HepG2 (cell line): ENCODE data around the gene NT5DC2. TPM values are rescaled to one million over a fixed set of nuclear protein-coding genes. Genes with fewer than 3 reads are reported as not detected.

Source experiments
- ATAC-seq: fragments of 200-7000 bp; cut with Tn5 transposase; 3 replicates; pipeline ENCODE4 v1.9.1; 2020; ENCODE audit warnings: mild to moderate bottlenecking, moderate library complexity
- BruUV-seq: library from RNA; stranded (reverse); fragments of 400-500 nt; replicated peaks from 2 replicates; lab custom pipeline; 2021; lab: Mats Ljungman, UMichigan
- CTCF ChIA-PET: fragments of 300-600 bp; formaldehyde crosslinking; extraction: SDS; loops from one replicate; lab custom pipeline; 2021; ENCODE audit warnings: low total read pairs, inconsistent platforms, low intra/inter-chr PET ratio; lab: Yijun Ruan, JAX
- POLR2A ChIA-PET: fragments of 350-600 bp; sonication (Branson Sonifier 250); formaldehyde crosslinking; loops from one replicate; lab custom pipeline; 2020; ENCODE audit warnings: antibody characterized with exemption, inconsistent platforms; lab: Yijun Ruan, JAX
- DNase-seq: peaks from one replicate; pipeline ENCODE4 v3.0.0-alpha.2; 2015; ENCODE audit warnings: low spot score
- FAIRE-seq: peaks from 3 replicates; lab custom pipeline; 2011; peaks lifted over from hg19 to GRCh38; lab: Jason Lieb, UNC
- H2AFZ ChIP-seq: one replicate; pipeline ENCODE4 v1.6.1; 2011; ENCODE audit warnings: low read length, inconsistent platforms
- H3K27ac ChIP-seq: fragments of 300-600 bp; 3 replicates; pipeline ENCODE4 v1.8.0; 2011; ENCODE audit warnings: mixed run types, mild to moderate bottlenecking, mixed read lengths, low read length, inconsistent platforms; ENCODE audit not compliant: insufficient read depth; ENCODE audit errors: extremely low read length
- H3K27me3 ChIP-seq, 2 experiments: fragments of 200-600 bp in 1 of 2; 2 replicates in 1 of 2; 3 replicates in 1 of 2; pipeline versions ENCODE4 v1.6.0 to v1.8.0; 2011; ENCODE audit warnings: low read length in 2 of 2, mild to moderate bottlenecking in 2 of 2, moderate library complexity in 2 of 2, inconsistent platforms in 1 of 2; ENCODE audit not compliant: insufficient read depth in 2 of 2, control insufficient read depth in 1 of 2
- H3K36me3 ChIP-seq, 2 experiments: fragments of 200-600 bp in 1 of 2; replicated peaks in 1 of 2; 2 replicates in 1 of 2; 3 replicates in 1 of 2; pipeline versions ENCODE4 v1.5.1 to v1.8.0; 2011; ENCODE audit warnings: low read length in 2 of 2, inconsistent platforms in 1 of 2; ENCODE audit not compliant: insufficient read depth in 2 of 2, control insufficient read depth in 1 of 2
- H3K4me1 ChIP-seq: 2 replicates; pipeline ENCODE4 v1.5.1; 2012; ENCODE audit warnings: low read length, inconsistent platforms; ENCODE audit not compliant: insufficient read depth
- H3K4me2 ChIP-seq: 2 replicates; pipeline ENCODE4 v1.6.0; 2011; ENCODE audit warnings: low read depth, low read length, inconsistent platforms
- H3K4me3 ChIP-seq, 3 experiments: fragments of 200-600 bp in 1 of 3; sonication (generic), shearing (Covaris generic) in 1 of 3; replicated peaks in 1 of 3; 2 replicates each; pipeline ENCODE4 v1.5.1; 2011 to 2016; ENCODE audit warnings: low read length in 3 of 3, inconsistent platforms in 2 of 3, low read depth in 2 of 3, mild to moderate bottlenecking in 2 of 3, control low read depth in 1 of 3, mixed read lengths in 1 of 3; ENCODE audit not compliant: insufficient read depth in 1 of 3
- H3K79me2 ChIP-seq: one replicate; pipeline ENCODE4 v1.6.1; 2011; ENCODE audit warnings: low read length, inconsistent platforms; ENCODE audit not compliant: insufficient read depth
- H3K9ac ChIP-seq: 2 replicates; pipeline ENCODE4 v1.6.0; 2011; ENCODE audit warnings: mild to moderate bottlenecking, low read depth, low read length, inconsistent platforms; ENCODE audit not compliant: insufficient read depth
- H3K9me3 ChIP-seq: 2 replicates; pipeline ENCODE4 v1.5.1; 2012; ENCODE audit warnings: mild to moderate bottlenecking, low read length
- H4K20me1 ChIP-seq: 2 replicates; pipeline ENCODE4 v1.6.0; 2011; ENCODE audit warnings: inconsistent platforms, mild to moderate bottlenecking, low read length, moderate library complexity; ENCODE audit not compliant: insufficient read depth
- CC2D1A ChIP-seq: sonication (generic); formaldehyde crosslinking; IDR thresholded peaks from 2 replicates; pipeline ENCODE4 v1.8.1; 2023; ENCODE audit warnings: mild to moderate bottlenecking, missing genetic modification reagents
- FOXO1 ChIP-seq: sonication (generic); formaldehyde crosslinking; IDR thresholded peaks from 2 replicates; pipeline ENCODE4 v1.4.0; 2020; ENCODE audit warnings: missing genetic modification reagents
- KAT7 ChIP-seq: IDR thresholded peaks from 2 replicates; pipeline ENCODE4 v1.6.1; 2018; ENCODE audit warnings: borderline replicate concordance, missing compliant biosample characterization
- NFE2L2 ChIP-seq: fragments of 150-350 bp; IDR thresholded peaks from 2 replicates; pipeline ENCODE4 v1.6.1; 2014; ENCODE audit warnings: low read length
- RFXANK ChIP-seq: IDR thresholded peaks from 2 replicates; pipeline ENCODE4 v1.6.1; 2016
- SETDB1 ChIP-seq: sonication (generic); formaldehyde crosslinking; IDR thresholded peaks from 2 replicates; pipeline ENCODE4 v1.5.1; 2020; ENCODE audit warnings: missing genetic modification reagents, mild to moderate bottlenecking, borderline replicate concordance
- SP5 ChIP-seq: IDR thresholded peaks from 2 replicates; pipeline ENCODE4 v1.6.1; 2016; ENCODE audit warnings: low read depth, borderline replicate concordance
- SSRP1 ChIP-seq: IDR thresholded peaks from 2 replicates; pipeline ENCODE4 v1.6.1; 2016; ENCODE audit warnings: control low read depth
- TCF7 ChIP-seq: sonication (generic); IDR thresholded peaks from 2 replicates; pipeline ENCODE4 v1.6.1; 2016; ENCODE audit warnings: antibody characterized with exemption, low read depth
- ZBTB21 ChIP-seq: sonication (generic); formaldehyde crosslinking; IDR thresholded peaks from 2 replicates; pipeline ENCODE4 v1.4.0; 2020; ENCODE audit warnings: missing genetic modification reagents
- ZFP82 ChIP-seq: sonication (generic); formaldehyde crosslinking; IDR thresholded peaks from 2 replicates; pipeline ENCODE4 v1.5.1; 2020; ENCODE audit warnings: mild to moderate bottlenecking, missing genetic modification reagents, borderline replicate concordance
- ZNF768 ChIP-seq: sonication (generic); formaldehyde crosslinking; IDR thresholded peaks from 2 replicates; pipeline ENCODE4 v1.4.0; 2020; ENCODE audit warnings: missing genetic modification reagents
- WGBS: methylation state at CpG from one replicate; pipeline ENCODE4 v1.1.6; 2017; ENCODE audit warnings: low lambda C conversion rate; 5-methylcytosine and 5-hydroxymethylcytosine counted together
- in situ Hi-C: cut with HindIII; loops from 2 replicates; pipeline ENCODE4 v1.10.0; 2017; ENCODE audit warnings: low pct_unique_long_range_greater_than_20kb; ENCODE audit not compliant: extremely low pct_ligation_motif_present
- intact Hi-C: fragments of 100-400 bp; cut with micrococcal nuclease; formaldehyde crosslinking; loops from one replicate; pipeline ENCODE4 v1.10.0; 2022; ENCODE audit not compliant: unreplicated experiment
- polyA plus RNA-seq, 8 experiments: library from polyadenylated mRNA; depleted of rRNA in 3 of 8; stranded (reverse) in 7 of 8; unstranded in 1 of 8; fragments of >200 nt; fragmentation: Illumina TruSeq in 4 of 8; extraction: Trizol in 4 of 8; gene quantifications; 2 replicates each; pipeline versions ENCODE4 v1.2.1 to v1.2.3, GENCODE V29; 2011 to 2016; ENCODE audit warnings: low read depth in 4 of 8, missing spikeins in 1 of 8, mixed read lengths in 1 of 8; ENCODE audit not compliant: insufficient read depth in 1 of 8
- total RNA-seq, 5 experiments: library from RNA; depleted of rRNA; stranded (reverse); fragments of >200 nt; fragmentation: Illumina TruSeq; extraction: Trizol; gene quantifications; 2 replicates each; pipeline ENCODE4 v1.2.3, GENCODE V29; 2016; ENCODE audit warnings: low read depth in 1 of 5
- TF ChIP-seq, protein P1 (sequence below), 2 experiments: IDR thresholded peaks; 2 replicates each; pipeline ENCODE4 v1.6.1; 2011 to 2012; ENCODE audit warnings: low read length in 2 of 2, borderline replicate concordance in 1 of 2, low read depth in 1 of 2, mild to moderate bottlenecking in 1 of 2, moderate library complexity in 1 of 2
- TF ChIP-seq, protein P2 (sequence below): sonication (generic); formaldehyde crosslinking; IDR thresholded peaks from 2 replicates; pipeline ENCODE4 v1.8.0; 2022; ENCODE audit warnings: mild to moderate bottlenecking, missing genetic modification reagents
- TF ChIP-seq, protein P3 (sequence below): sonication (generic); formaldehyde crosslinking; IDR thresholded peaks from 2 replicates; pipeline ENCODE4 v1.4.0; 2020; ENCODE audit warnings: mild to moderate bottlenecking, missing genetic modification reagents, borderline replicate concordance
- TF ChIP-seq, protein P4 (sequence below): sonication (generic); formaldehyde crosslinking; IDR thresholded peaks from 2 replicates; pipeline ENCODE4 v1.5.0; 2020; ENCODE audit warnings: missing genetic modification reagents

NT5DC2 gene
- total and polyA plus RNA-seq, 2 of the 13 experiments (the other 11 are each of a cell fraction or from before 2014, with no cell fraction given) = 131 to 240 TPM

DNA sequence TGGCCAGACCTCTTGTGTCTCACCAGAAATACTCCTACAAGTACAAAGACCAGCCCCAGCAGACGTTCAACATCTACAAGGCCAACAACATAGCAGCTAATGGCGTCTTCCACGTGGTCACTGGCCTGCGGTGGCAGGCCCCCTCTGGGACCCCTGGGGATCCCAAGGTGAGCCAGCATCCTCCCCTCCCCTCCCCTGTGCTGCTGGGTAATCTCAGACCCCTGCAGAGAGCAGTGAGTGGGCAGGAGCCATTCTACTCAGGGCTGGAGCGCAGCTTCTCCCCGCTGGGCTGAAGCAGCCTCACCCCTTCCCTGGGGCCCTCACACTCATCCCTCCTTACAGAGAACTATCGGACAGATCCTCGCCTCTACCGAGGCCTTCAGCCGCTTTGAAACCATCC is 28.7 kb downstream of the NT5DC2 start:
- no peak overlapping the region for H3K4me2 ChIP-seq
- H3K36me3 ChIP-seq = no peaks in the 10 kb centered on the region
- H3K4me3 ChIP-seq = no peak overlapping the region
- intact Hi-C loops (no loop called here), in situ Hi-C loops (no loop called here)
- H3K9ac ChIP-seq = no peak overlapping the region
- WGBS = 46% methylated on average over 6 of the region's 10 CpGs
- H3K27me3 ChIP-seq = peaks cover 7 to 55% of the 10 kb centered on the region in 2 experiments; a peak in 4 of 5 replicates
- no peak overlapping the region for H3K27ac ChIP-seq
- no peak for ATAC-seq
- no peak for TF ChIP-seq SSRP1
- no peak for TF ChIP-seq SETDB1 (CRISPR knock-in tag)
- TF ChIP-seq NFE2L2 = no peak
- TF ChIP-seq ZFP82 (CRISPR knock-in tag) = no peak
- TF ChIP-seq, protein P1, sequence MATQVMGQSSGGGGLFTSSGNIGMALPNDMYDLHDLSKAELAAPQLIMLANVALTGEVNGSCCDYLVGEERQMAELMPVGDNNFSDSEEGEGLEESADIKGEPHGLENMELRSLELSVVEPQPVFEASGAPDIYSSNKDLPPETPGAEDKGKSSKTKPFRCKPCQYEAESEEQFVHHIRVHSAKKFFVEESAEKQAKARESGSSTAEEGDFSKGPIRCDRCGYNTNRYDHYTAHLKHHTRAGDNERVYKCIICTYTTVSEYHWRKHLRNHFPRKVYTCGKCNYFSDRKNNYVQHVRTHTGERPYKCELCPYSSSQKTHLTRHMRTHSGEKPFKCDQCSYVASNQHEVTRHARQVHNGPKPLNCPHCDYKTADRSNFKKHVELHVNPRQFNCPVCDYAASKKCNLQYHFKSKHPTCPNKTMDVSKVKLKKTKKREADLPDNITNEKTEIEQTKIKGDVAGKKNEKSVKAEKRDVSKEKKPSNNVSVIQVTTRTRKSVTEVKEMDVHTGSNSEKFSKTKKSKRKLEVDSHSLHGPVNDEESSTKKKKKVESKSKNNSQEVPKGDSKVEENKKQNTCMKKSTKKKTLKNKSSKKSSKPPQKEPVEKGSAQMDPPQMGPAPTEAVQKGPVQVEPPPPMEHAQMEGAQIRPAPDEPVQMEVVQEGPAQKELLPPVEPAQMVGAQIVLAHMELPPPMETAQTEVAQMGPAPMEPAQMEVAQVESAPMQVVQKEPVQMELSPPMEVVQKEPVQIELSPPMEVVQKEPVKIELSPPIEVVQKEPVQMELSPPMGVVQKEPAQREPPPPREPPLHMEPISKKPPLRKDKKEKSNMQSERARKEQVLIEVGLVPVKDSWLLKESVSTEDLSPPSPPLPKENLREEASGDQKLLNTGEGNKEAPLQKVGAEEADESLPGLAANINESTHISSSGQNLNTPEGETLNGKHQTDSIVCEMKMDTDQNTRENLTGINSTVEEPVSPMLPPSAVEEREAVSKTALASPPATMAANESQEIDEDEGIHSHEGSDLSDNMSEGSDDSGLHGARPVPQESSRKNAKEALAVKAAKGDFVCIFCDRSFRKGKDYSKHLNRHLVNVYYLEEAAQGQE (IDR thresholded peaks at IDR 0.05; ENCODE audit: borderline replicate concordance in 1 of 2, low read depth in 1 of 2, low read length in 2 of 2) = no peak
- no peak for TF ChIP-seq KAT7 (CRISPR knock-in tag)
- TF ChIP-seq, protein P2, sequence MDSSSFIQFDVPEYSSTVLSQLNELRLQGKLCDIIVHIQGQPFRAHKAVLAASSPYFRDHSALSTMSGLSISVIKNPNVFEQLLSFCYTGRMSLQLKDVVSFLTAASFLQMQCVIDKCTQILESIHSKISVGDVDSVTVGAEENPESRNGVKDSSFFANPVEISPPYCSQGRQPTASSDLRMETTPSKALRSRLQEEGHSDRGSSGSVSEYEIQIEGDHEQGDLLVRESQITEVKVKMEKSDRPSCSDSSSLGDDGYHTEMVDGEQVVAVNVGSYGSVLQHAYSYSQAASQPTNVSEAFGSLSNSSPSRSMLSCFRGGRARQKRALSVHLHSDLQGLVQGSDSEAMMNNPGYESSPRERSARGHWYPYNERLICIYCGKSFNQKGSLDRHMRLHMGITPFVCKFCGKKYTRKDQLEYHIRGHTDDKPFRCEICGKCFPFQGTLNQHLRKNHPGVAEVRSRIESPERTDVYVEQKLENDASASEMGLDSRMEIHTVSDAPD (CRISPR knock-in tag) = no peak
- TF ChIP-seq FOXO1 = no peak
- TF ChIP-seq RFXANK (CRISPR knock-in tag) = no peak
- no peak for TF ChIP-seq ZBTB21 (CRISPR knock-in tag)
- no peak for TF ChIP-seq ZNF768 (CRISPR knock-in tag)
- TF ChIP-seq TCF7 = no peak
- no peak for TF ChIP-seq SP5 (CRISPR knock-in tag)
- TF ChIP-seq CC2D1A (CRISPR knock-in tag) = no peak
- TF ChIP-seq, protein P3, sequence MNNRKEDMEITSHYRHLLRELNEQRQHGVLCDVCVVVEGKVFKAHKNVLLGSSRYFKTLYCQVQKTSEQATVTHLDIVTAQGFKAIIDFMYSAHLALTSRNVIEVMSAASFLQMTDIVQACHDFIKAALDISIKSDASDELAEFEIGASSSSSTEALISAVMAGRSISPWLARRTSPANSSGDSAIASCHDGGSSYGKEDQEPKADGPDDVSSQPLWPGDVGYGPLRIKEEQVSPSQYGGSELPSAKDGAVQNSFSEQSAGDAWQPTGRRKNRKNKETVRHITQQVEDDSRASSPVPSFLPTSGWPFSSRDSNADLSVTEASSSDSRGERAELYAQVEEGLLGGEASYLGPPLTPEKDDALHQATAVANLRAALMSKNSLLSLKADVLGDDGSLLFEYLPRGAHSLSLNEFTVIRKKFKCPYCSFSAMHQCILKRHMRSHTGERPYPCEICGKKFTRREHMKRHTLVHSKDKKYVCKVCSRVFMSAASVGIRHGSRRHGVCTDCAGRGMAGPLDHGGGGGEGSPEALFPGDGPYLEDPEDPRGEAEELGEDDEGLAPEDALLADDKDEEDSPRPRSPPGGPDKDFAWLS = no peak
- TF ChIP-seq, protein P4, sequence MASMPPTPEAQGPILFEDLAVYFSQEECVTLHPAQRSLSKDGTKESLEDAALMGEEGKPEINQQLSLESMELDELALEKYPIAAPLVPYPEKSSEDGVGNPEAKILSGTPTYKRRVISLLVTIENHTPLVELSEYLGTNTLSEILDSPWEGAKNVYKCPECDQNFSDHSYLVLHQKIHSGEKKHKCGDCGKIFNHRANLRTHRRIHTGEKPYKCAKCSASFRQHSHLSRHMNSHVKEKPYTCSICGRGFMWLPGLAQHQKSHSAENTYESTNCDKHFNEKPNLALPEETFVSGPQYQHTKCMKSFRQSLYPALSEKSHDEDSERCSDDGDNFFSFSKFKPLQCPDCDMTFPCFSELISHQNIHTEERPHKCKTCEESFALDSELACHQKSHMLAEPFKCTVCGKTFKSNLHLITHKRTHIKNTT (CRISPR knock-in tag) = no peak
- FAIRE-seq = no peak
- no peaks in the 10 kb centered on the region for H3K9me3 ChIP-seq
- DNase-seq = no peak
- H2AFZ ChIP-seq = no peak overlapping the region
- H3K4me1 ChIP-seq = peaks cover 19% of the 10 kb centered on the region
- ChIA-PET CTCF (no interaction called here), POLR2A (interaction anchor here (1.1 kb wide), 1 partner anchor 31 kb away, joined by 4 read pairs; the partner anchor contains the start of gene UQCC5)
- H4K20me1 ChIP-seq = no peaks in the 10 kb centered on the region
- no TSS peak for BruUV-seq
- no peaks in the 10 kb centered on the region for H3K79me2 ChIP-seq
